K562 (cell line): ENCODE results near the gene GMEB1. TPM values are rescaled to one million over a fixed set of nuclear protein-coding genes. Genes with fewer than 3 reads are reported as not detected.

ENCODE experiments used
- ARID3A ChIP-seq: IDR thresholded peaks from 2 replicates; pipeline ENCODE4 v1.6.1; 2012; ENCODE audit warnings: low read depth, low read length, improper control_type of control experiment, borderline replicate concordance
- BCOR ChIP-seq: fragments of 450-650 bp; IDR thresholded peaks from 2 replicates; pipeline ENCODE4 v1.6.1; 2016
- DPF2 ChIP-seq: fragments of 450-650 bp; IDR thresholded peaks from 2 replicates; pipeline ENCODE4 v1.6.1; 2016
- GABPB1 ChIP-seq: sonication (generic); formaldehyde crosslinking; IDR thresholded peaks from 2 replicates; pipeline ENCODE4 v1.8.0; 2022; ENCODE audit warnings: mild to moderate bottlenecking, missing genetic modification reagents
- LARP7 ChIP-seq: fragments of 450-650 bp; IDR thresholded peaks from 2 replicates; pipeline ENCODE4 v1.6.1; 2016
- MAFK ChIP-seq: IDR thresholded peaks from 2 replicates; pipeline ENCODE4 v1.6.1; 2011; ENCODE audit warnings: low read length, improper control_type of control experiment
- MAZ ChIP-seq, 2 experiments: fragments of 450-650 bp in 1 of 2; sonication (generic) in 1 of 2; formaldehyde crosslinking; IDR thresholded peaks in 1 of 2; conservative IDR thresholded peaks in 1 of 2; 2 replicates each; pipeline versions ENCODE4 v1.4.0 to v1.5.0; 2020; ENCODE audit warnings: mild to moderate bottlenecking in 1 of 2, missing genetic modification reagents in 1 of 2
- NR2C1 ChIP-seq, 2 experiments: fragments of 450-650 bp; IDR thresholded peaks; 2 replicates each; pipeline ENCODE4 v1.6.1; 2017; ENCODE audit warnings: mild to moderate bottlenecking in 2 of 2, antibody characterized with exemption in 1 of 2, inconsistent platforms in 1 of 2, missing compliant biosample characterization in 1 of 2, missing genetic modification characterization in 1 of 2
- PTTG1 ChIP-seq: fragments of 450-650 bp; IDR thresholded peaks from 2 replicates; pipeline ENCODE4 v1.6.1; 2016; ENCODE audit warnings: low read depth, mild to moderate bottlenecking, missing genetic modification characterization, missing compliant biosample characterization
- RERE ChIP-seq: sonication (generic); formaldehyde crosslinking; IDR thresholded peaks from 2 replicates; pipeline ENCODE4 v1.8.0; 2023; ENCODE audit warnings: missing genetic modification reagents, mild to moderate bottlenecking, borderline replicate concordance
- TAF7 ChIP-seq: fragments of 450-650 bp; IDR thresholded peaks from 2 replicates; pipeline ENCODE4 v1.6.1; 2016; ENCODE audit warnings: missing genetic modification characterization, missing compliant biosample characterization
- TFAP4 ChIP-seq: sonication (generic); formaldehyde crosslinking; IDR thresholded peaks from 2 replicates; pipeline ENCODE4 v1.8.0; 2022; ENCODE audit warnings: missing genetic modification reagents, mild to moderate bottlenecking, moderate library complexity, borderline replicate concordance
- ZFPM2 ChIP-seq: fragments of 250-450 bp; sonication (Bioruptor Pico); IDR thresholded peaks from 2 replicates; pipeline ENCODE4 v1.5.1; 2022; ENCODE audit warnings: mild to moderate bottlenecking
- ZFX ChIP-seq: sonication (generic); formaldehyde crosslinking; IDR thresholded peaks from 2 replicates; pipeline ENCODE4 v1.8.0; 2022; ENCODE audit warnings: mild to moderate bottlenecking, missing genetic modification reagents, moderate library complexity
- ZNF75A ChIP-seq: fragments of 450-650 bp; formaldehyde crosslinking; IDR thresholded peaks from 2 replicates; pipeline ENCODE4 v1.4.0; 2020; ENCODE audit warnings: mild to moderate bottlenecking
- ZNF766 ChIP-seq: fragments of 200-800 bp; sonication (Bioruptor generic); conservative IDR thresholded peaks from 2 replicates; pipeline ENCODE4 v1.6.1; 2016; ENCODE audit warnings: missing genetic modification characterization, missing compliant biosample characterization
- polyA plus RNA-seq, 8 experiments: library from polyadenylated mRNA; depleted of rRNA in 4 of 8; stranded (reverse) in 5 of 8; unstranded in 3 of 8; fragments of >200 nt; fragmentation: Nextera tagmentation in 2 of 8; fragmentation: Illumina TruSeq in 1 of 8; extraction: Ambion mirVana in 2 of 8; extraction: Trizol in 1 of 8; gene quantifications; 2 replicates each; pipeline versions ENCODE4 v1.2.1 to v1.2.3, GENCODE V29; 2011 to 2014; ENCODE audit warnings: inconsistent platforms in 1 of 8, missing spikeins in 1 of 8
- total RNA-seq, 7 experiments: library from RNA; depleted of rRNA in 6 of 7; stranded (reverse); fragments of >200 nt in 6 of 7; fragmentation: Illumina TruSeq in 2 of 7; extraction: Trizol in 2 of 7; gene quantifications; 2 replicates each; pipeline versions ENCODE4 v1.2.1 to v1.2.3, GENCODE V29; 2011 to 2021; ENCODE audit warnings: low replicate concordance in 1 of 7

GMEB1 gene
- total and polyA plus RNA-seq, 9 of the 15 experiments (the other 6 are each of a cell fraction or from before 2014, with no cell fraction given), result 6.6 to 17.5 (median 8.5) TPM

DNA sequence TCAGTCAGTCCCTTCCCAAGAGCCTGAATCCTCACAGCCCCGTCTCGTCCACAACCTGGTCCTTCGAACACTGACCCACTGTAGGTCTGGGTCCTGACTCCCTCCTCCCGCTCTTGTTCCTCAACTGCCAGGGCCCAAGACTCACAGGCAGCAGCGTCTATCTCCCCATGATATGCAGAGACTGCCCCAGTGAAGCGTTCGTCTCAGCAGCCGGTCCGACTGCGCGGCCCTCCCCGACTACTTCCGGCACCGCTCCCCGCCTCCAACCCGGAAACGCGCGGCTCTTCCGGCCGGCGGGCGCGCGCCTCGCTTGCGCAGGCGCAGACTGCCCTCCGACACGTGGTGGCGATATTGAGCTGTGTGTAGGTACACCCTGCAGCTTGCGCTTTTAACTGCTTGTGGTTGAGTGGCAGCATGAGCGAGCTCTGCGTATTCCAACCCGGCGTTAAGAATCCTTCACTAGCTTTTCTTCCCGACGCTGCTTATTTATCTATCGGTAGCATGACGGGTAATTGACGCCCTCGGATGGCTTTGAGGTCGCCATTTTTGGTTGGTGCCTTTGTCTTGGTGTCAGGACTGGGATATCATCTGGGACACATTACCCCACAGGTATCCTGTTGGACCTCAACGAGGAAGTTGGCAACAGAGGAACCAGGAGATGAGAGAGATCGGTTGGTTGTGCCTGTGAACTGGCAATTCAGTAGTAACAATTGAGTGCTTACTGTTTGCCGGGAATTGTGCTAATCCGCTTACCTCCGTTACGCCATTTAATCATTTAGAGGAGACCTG lies 25.5 kb upstream of the GMEB1 start, which contains the start of gene TAF12 (continued):
- TF ChIP-seq RERE, result no peak
- TF ChIP-seq TFAP4 (CRISPR knock-in tag), result peak; percentile 91
- peak; percentile 42 for TF ChIP-seq MAFK
- TF ChIP-seq ZFX (CRISPR knock-in tag), result peak; percentile 90
- peak; percentile 82; the same call in 1 of the 2 replicates for TF ChIP-seq ZFPM2 (CRISPR knock-in tag)
- peak; percentile 57 for TF ChIP-seq NR2C1 (IDR thresholded peaks at IDR 0.05)
- peak; percentile 69 for TF ChIP-seq NR2C1 (tag; IDR thresholded peaks at IDR 0.05)
- peak; percentile 52; the same call in 1 of the 2 replicates for TF ChIP-seq DPF2
- TF ChIP-seq MAZ (CRISPR knock-in tag; conservative IDR thresholded peaks at IDR 0.05 in 1 of 2, IDR thresholded peaks at IDR 0.05 in 1 of 2), result peak; percentile 80 to 95
- TF ChIP-seq ZNF766, result peak; percentile 80
- 0 out of 2 replicates have a peak, but pooled peaks have one; percentile 8 for TF ChIP-seq ZNF75A (CRISPR knock-in tag)
- TF ChIP-seq GABPB1, result peak; percentile 99
- TF ChIP-seq LARP7, result peak; percentile 84; the same call in 1 of the 2 replicates
- TF ChIP-seq ARID3A, result 0 out of 2 replicates have a peak, but pooled peaks have one; percentile 16
- peak; percentile 87 for TF ChIP-seq TAF7 (tag)
- peak; percentile 53 for TF ChIP-seq BCOR
- 0 out of 2 replicates have a peak, but pooled peaks have one; percentile 24 for TF ChIP-seq PTTG1
